NCI-H446 treated with DMSO at 0.1 percent for 48 hours (cell line): ENCODE measurements around the gene TAS2R13.

Source experiments
- DNase-seq: peaks from one replicate; lab custom pipeline; 2025; lab: John Stamatoyannopoulos, UW

The TAS2R13 gene

GRCh38 chr12:10867381-10867780 is 42.0 kb downstream of the TAS2R13 start:
- DNase-seq = no peak

- no peak for DNase-seq
Measured at GRCh38 chr12:10863512-10864218, 45.7 kb downstream of the TAS2R13 start.

GRCh38 chr12:10861366-10861765 is 48.0 kb downstream of the TAS2R13 start:
- no peak for DNase-seq
